HCT116 (cell line): ENCODE data around the gene KBTBD3. TPM values are rescaled to one million over a fixed set of nuclear protein-coding genes. Genes with fewer than 3 reads are reported as not detected.

Experiments
- ATAC-seq: fragments of 200-7000 bp; cut with Tn5 transposase; 2 replicates; pipeline ENCODE4 v1.9.1; 2020; ENCODE audit warnings: mild to moderate bottlenecking, moderate library complexity
- BruUV-seq: library from RNA; stranded (reverse); fragments of 400-500 nt; replicated peaks from 2 replicates; lab custom pipeline; 2021; lab: Mats Ljungman, UMichigan
- CTCF ChIA-PET: fragments of 300-600 bp; sonication (Branson Sonifier 250); formaldehyde crosslinking; loops from one replicate; lab custom pipeline; 2021; ENCODE audit warnings: antibody characterized with exemption; lab: Charles Lee
- POLR2A ChIA-PET: fragments of 300-600, 350-600 bp; sonication (Branson Sonifier 250); formaldehyde crosslinking; loops from one replicate; lab custom pipeline; 2021; ENCODE audit warnings: antibody characterized with exemption; lab: Charles Lee
- RAD21 ChIA-PET, 2 experiments: fragments of 300-600 bp; sonication (Branson Sonifier 250); formaldehyde crosslinking; loops; one replicate each; lab custom pipeline; 2023; ENCODE audit warnings: low total read pairs in 2 of 2; ENCODE audit not compliant: uncharacterized antibody in 2 of 2, unreplicated experiment in 2 of 2, low non-redundant PET in 1 of 2; lab: Charles Lee
- DNase-seq: peaks from one replicate; pipeline ENCODE4 v3.0.0-alpha.2; 2010; ENCODE audit warnings: low read depth, low spot score
- H2AFZ ChIP-seq: fragments of 200-600 bp; shearing (Covaris generic), sonication (generic); 2 replicates; pipeline ENCODE4 v1.6.1; 2017; ENCODE audit warnings: low read depth, mixed run types, mixed read lengths, antibody characterized with exemption, low read length; ENCODE audit not compliant: poor library complexity, severe bottlenecking
- H3K27ac ChIP-seq: 2 replicates; pipeline ENCODE4 v1.5.1; 2012; ENCODE audit warnings: low read depth, low read length
- H3K27me3 ChIP-seq: fragments of 200-600 bp; sonication (generic); 2 replicates; pipeline ENCODE4 v1.6.1; 2016; ENCODE audit warnings: mixed run types, low read length, mixed read lengths; ENCODE audit not compliant: insufficient read depth
- H3K36me3 ChIP-seq, 2 experiments: fragments of 200-500 bp in 1 of 2; fragments of 200-600 bp in 1 of 2; sonication (Bioruptor generic) in 1 of 2; sonication (generic) in 1 of 2; 2 replicates each; pipeline versions ENCODE4 v1.5.1 to v1.6.1; 2014 to 2016; ENCODE audit warnings: low read length in 2 of 2, inconsistent platforms in 1 of 2, mixed read lengths in 1 of 2, mixed run types in 1 of 2; ENCODE audit not compliant: insufficient read depth in 2 of 2, control insufficient read depth in 1 of 2
- H3K4me1 ChIP-seq, 2 experiments: fragments of 200-600 bp in 1 of 2; sonication (generic) in 1 of 2; 2 replicates each; pipeline versions ENCODE4 v1.5.1 to v1.6.1; 2012 to 2017; ENCODE audit warnings: low read length in 2 of 2, inconsistent platforms in 1 of 2, mild to moderate bottlenecking in 1 of 2, mixed read lengths in 1 of 2, mixed run types in 1 of 2, moderate library complexity in 1 of 2; ENCODE audit not compliant: insufficient read depth in 2 of 2, control insufficient read depth in 1 of 2
- H3K4me2 ChIP-seq: fragments of 200-600 bp; sonication (generic); 2 replicates; pipeline ENCODE4 v1.6.1; 2017; ENCODE audit warnings: mixed run types, low read length, mixed read lengths
- H3K4me3 ChIP-seq, 2 experiments: fragments of 200-600 bp in 1 of 2; sonication (generic) in 1 of 2; replicated peaks in 1 of 2; 2 replicates each; pipeline ENCODE4 v1.5.1; 2011 to 2016; ENCODE audit warnings: low read length in 2 of 2, control low read depth in 1 of 2, low read depth in 1 of 2, mild to moderate bottlenecking in 1 of 2, mixed read lengths in 1 of 2, mixed run types in 1 of 2
- H3K79me2 ChIP-seq: fragments of 200-600 bp; sonication (generic); 2 replicates; pipeline ENCODE4 v1.6.1; 2017; ENCODE audit warnings: mild to moderate bottlenecking, mixed run types, low read length, moderate library complexity, mixed read lengths; ENCODE audit not compliant: insufficient read depth
- H3K9ac ChIP-seq: fragments of 200-600 bp; sonication (generic); 2 replicates; pipeline ENCODE4 v1.6.1; 2016; ENCODE audit warnings: low read length, mixed read lengths
- H3K9me2 ChIP-seq: fragments of 200-600 bp; sonication (generic), shearing (Covaris generic); 2 replicates; pipeline ENCODE4 v1.6.1; 2017; ENCODE audit warnings: mixed run types, mild to moderate bottlenecking, moderate library complexity; ENCODE audit not compliant: insufficient read depth
- H3K9me3 ChIP-seq, 2 experiments: fragments of 200-500 bp in 1 of 2; fragments of 200-600 bp in 1 of 2; sonication (Bioruptor generic) in 1 of 2; sonication (generic) in 1 of 2; 2 replicates each; pipeline ENCODE4 v1.6.1; 2014 to 2017; ENCODE audit warnings: low read length in 2 of 2, mixed read lengths in 2 of 2, inconsistent platforms in 1 of 2, low read depth in 1 of 2, mild to moderate bottlenecking in 1 of 2, mixed run types in 1 of 2, moderate library complexity in 1 of 2; ENCODE audit not compliant: control insufficient read depth in 1 of 2, insufficient read depth in 1 of 2
- H4K20me1 ChIP-seq: fragments of 200-600 bp; sonication (generic), shearing (Covaris generic); 2 replicates; pipeline ENCODE4 v1.6.1; 2017; ENCODE audit warnings: mixed run types, mild to moderate bottlenecking, moderate library complexity; ENCODE audit not compliant: insufficient read depth
- CEBPB ChIP-seq: IDR thresholded peaks from 2 replicates; pipeline ENCODE4 v1.6.1; 2012; ENCODE audit warnings: low read depth
- ELF1 ChIP-seq: IDR thresholded peaks from 2 replicates; pipeline ENCODE4 v1.6.1; 2012; ENCODE audit warnings: low read depth, borderline replicate concordance
- EZH2phosphoT487 ChIP-seq: fragments of 200-600 bp; IDR thresholded peaks from 2 replicates; pipeline ENCODE4 v1.6.1; 2018; ENCODE audit warnings: antibody characterized with exemption, borderline replicate concordance
- FOSL1 ChIP-seq: IDR thresholded peaks from 2 replicates; pipeline ENCODE4 v1.6.1; 2012; ENCODE audit warnings: low read depth
- POLR2AphosphoS5 ChIP-seq: IDR thresholded peaks from 2 replicates; pipeline ENCODE4 v1.6.1; 2011; ENCODE audit warnings: mild to moderate bottlenecking, low read depth, low read length, moderate library complexity
- RAD21 ChIP-seq: IDR thresholded peaks from 2 replicates; pipeline ENCODE4 v1.6.1; 2012; ENCODE audit warnings: low read depth, mild to moderate bottlenecking
- SRF ChIP-seq: IDR thresholded peaks from 2 replicates; pipeline ENCODE4 v1.6.1; 2012; ENCODE audit warnings: low read depth
- YY1 ChIP-seq: IDR thresholded peaks from 2 replicates; pipeline ENCODE4 v1.6.1; 2011; ENCODE audit warnings: low read length, low read depth, moderate library complexity, mild to moderate bottlenecking; ENCODE audit not compliant: insufficient replicate concordance; ENCODE audit errors: extremely low read depth
- ZFX ChIP-seq: fragments of 450-650 bp; IDR thresholded peaks from 2 replicates; pipeline ENCODE4 v1.6.1; 2017
- intact Hi-C: fragments of 100-400 bp; cut with micrococcal nuclease; formaldehyde crosslinking; loops from 2 replicates; pipeline ENCODE4 v1.10.0; 2022
- total RNA-seq: library from RNA; stranded (reverse); gene quantifications from one replicate; pipeline ENCODE4 v1.2.1, GENCODE V29; 2021; ENCODE audit not compliant: unreplicated experiment

Gene KBTBD3
- total RNA-seq, 1 experiment from 2014 or later, result 10.4 TPM

- TF ChIP-seq ZFX (no peak), RAD21 (no peak), YY1 (no peak)
- H3K27ac ChIP-seq, result no peak overlapping the region
- no peak overlapping the region for H3K4me2 ChIP-seq
- ATAC-seq (no peak), DNase-seq (no peak)
- no peaks in the 10 kb centered on the region for H3K9me2 ChIP-seq
- no peaks in the 10 kb centered on the region for H3K36me3 ChIP-seq
- no peaks in the 10 kb centered on the region for H3K4me1 ChIP-seq
- POLR2A ChIA-PET, result no interaction called here
- CTCF ChIA-PET, result no interaction called here
- H3K79me2 ChIP-seq, result no peaks in the 10 kb centered on the region
- no peak overlapping the region for H2AFZ ChIP-seq
- no peak overlapping the region for H3K4me3 ChIP-seq
- no peaks in the 10 kb centered on the region for H4K20me1 ChIP-seq
- no peaks in the 10 kb centered on the region for H3K27me3 ChIP-seq
- H3K9me3 ChIP-seq, result no peaks in the 10 kb centered on the region
- RAD21 ChIA-PET, result no interaction called here
- H3K9ac ChIP-seq, result no peak overlapping the region
- intact Hi-C loops, result no loop called here
- no TSS peak for BruUV-seq
Measured at GRCh38 chr11:106047631-106048030, 29.5 kb downstream of the KBTBD3 start.

- Histone ChIP-seq H3K27me3 (no peaks in the 10 kb centered on the region), H3K4me2 (no peak overlapping the region), H3K36me3 (no peaks in the 10 kb centered on the region), H3K9me2 (no peaks in the 10 kb centered on the region), H3K4me3 (no peak overlapping the region), H4K20me1 (no peaks in the 10 kb centered on the region), H3K27ac (no peak overlapping the region), H3K4me1 (no peaks in the 10 kb centered on the region), H2AFZ (no peak overlapping the region), H3K9ac (no peak overlapping the region), H3K9me3 (no peaks in the 10 kb centered on the region), H3K79me2 (no peaks in the 10 kb centered on the region)
- no peak for DNase-seq
- intact Hi-C loops, result no loop called here
- ChIA-PET POLR2A (no interaction called here), CTCF (no interaction called here), RAD21 (no interaction called here)
- ATAC-seq, result no peak
- TF ChIP-seq SRF, result no peak
- no peak for TF ChIP-seq ELF1
- TF ChIP-seq YY1, result no peak
- no peak for TF ChIP-seq FOSL1
- no peak for TF ChIP-seq POLR2AphosphoS5
- TF ChIP-seq CEBPB, result no peak
- TF ChIP-seq EZH2phosphoT487, result no peak
- BruUV-seq, result no TSS peak
Measured at GRCh38 chr11:106043540-106043939, 33.6 kb downstream of the KBTBD3 start.
